ENCODE measurements around the gene TMPRSS4. TPM values are rescaled to one million over a fixed set of nuclear protein-coding genes. Genes with fewer than 3 reads are reported as not detected.

The TMPRSS4 gene
- total and polyA plus RNA-seq, 2 experiments from 2014 or later: 0.10 to 0.58 TPM

DNA sequence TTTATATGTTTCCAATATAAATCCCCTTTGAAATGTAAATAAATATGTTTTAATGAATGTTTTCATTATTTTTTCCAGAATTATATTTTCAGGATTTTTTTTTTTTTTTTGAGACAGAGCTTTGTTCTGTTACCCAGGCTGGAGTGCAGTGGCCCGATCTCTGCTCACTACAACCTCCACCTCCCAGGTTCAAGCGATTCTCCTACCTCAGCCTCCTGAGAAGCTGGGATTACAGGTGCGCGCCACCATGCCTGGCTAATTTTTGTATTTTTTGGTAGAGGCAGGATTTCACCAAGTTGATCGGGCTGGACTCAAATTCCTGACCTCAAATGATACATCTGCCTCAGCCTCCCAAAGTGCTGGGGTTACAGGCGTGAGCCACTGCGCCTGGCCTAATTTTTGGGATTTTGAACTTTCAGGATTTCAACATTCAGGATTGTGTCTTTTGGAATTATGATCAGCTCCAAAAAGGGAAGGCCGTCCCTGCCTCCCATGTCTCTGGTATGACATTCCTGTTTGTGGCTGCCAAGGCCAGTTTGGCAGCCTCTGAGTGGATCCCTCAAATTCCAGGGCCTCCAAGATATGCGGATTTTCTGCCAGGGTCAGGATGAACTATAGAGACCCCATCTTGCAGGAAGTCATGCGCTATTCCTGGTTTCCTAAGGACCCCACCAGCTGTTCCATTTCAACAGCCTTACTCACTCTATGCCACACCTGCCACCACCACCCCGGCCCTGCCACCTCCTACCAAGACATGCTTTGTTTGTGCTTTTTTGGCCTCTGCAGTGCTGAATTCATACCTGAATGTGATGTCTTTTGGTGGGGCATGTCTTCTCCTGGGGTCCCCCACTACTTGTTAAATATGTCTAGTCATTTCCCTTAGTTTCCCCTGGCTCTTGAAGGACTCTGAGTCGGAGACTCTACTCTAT lies 21.9 kb upstream of the TMPRSS4 start:
- Histone ChIP-seq H3K9me2 (ENCODE audit: insufficient read depth) (no peaks in the 10 kb centered on the region), H3K4me2 (no peak overlapping the region), H3K27me3 (ENCODE audit: insufficient read depth) (no peaks in the 10 kb centered on the region), H3K79me2 (replicated peaks; ENCODE audit: insufficient read depth) (no peaks in the 10 kb centered on the region), H2AFZ (no peak overlapping the region), H3K36me3 (ENCODE audit: insufficient read depth) (no peaks in the 10 kb centered on the region), H3F3A (replicated peaks; ENCODE audit: low read depth) (no peaks in the 10 kb centered on the region), H3K4me1 (ENCODE audit: insufficient read depth) (no peaks in the 10 kb centered on the region), H3K4me3 (no peak overlapping the region), H4K20me1 (replicated peaks; ENCODE audit: insufficient read depth) (no peaks in the 10 kb centered on the region), H3K27ac (ENCODE audit: low read depth) (no peak overlapping the region)
- Mint-ChIP-seq H3K27me3 (ENCODE audit: insufficient read depth, low read depth, poor library complexity) (peaks cover 16% of the 10 kb centered on the region), H3K4me3 (no peak overlapping the region), H3K27ac (no peak overlapping the region), H3K9me3 (no peaks in the 10 kb centered on the region; the same call in 2 of the 3 replicates), H3K36me3 (ENCODE audit: low read depth) (no peaks in the 10 kb centered on the region), H3K4me1 (peaks cover 5% of the 10 kb centered on the region; the same call in 2 of the 3 replicates)
- no peak for DNase-seq (ENCODE audit: low spot score)
- TF ChIP-seq, protein P1, sequence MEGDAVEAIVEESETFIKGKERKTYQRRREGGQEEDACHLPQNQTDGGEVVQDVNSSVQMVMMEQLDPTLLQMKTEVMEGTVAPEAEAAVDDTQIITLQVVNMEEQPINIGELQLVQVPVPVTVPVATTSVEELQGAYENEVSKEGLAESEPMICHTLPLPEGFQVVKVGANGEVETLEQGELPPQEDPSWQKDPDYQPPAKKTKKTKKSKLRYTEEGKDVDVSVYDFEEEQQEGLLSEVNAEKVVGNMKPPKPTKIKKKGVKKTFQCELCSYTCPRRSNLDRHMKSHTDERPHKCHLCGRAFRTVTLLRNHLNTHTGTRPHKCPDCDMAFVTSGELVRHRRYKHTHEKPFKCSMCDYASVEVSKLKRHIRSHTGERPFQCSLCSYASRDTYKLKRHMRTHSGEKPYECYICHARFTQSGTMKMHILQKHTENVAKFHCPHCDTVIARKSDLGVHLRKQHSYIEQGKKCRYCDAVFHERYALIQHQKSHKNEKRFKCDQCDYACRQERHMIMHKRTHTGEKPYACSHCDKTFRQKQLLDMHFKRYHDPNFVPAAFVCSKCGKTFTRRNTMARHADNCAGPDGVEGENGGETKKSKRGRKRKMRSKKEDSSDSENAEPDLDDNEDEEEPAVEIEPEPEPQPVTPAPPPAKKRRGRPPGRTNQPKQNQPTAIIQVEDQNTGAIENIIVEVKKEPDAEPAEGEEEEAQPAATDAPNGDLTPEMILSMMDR (conservative IDR thresholded peaks at IDR 0.05; ENCODE audit: low read depth in 2 of 2): no peak
- TF ChIP-seq EZH2 (IDR thresholded peaks at IDR 0.05; ENCODE audit: low read depth, unreplicated experiment) (no peak), ZNF114 (CRISPR knock-in tag; IDR thresholded peaks at IDR 0.05) (no peak), ZNF331 (CRISPR knock-in tag; IDR thresholded peaks at IDR 0.05; ENCODE audit: low read depth) (no peak), JUNB (IDR thresholded peaks at IDR 0.05; ENCODE audit: unreplicated experiment) (no peak), POLR2AphosphoS5 (IDR thresholded peaks at IDR 0.05; ENCODE audit: low read depth) (no peak), EZH2phosphoT487 (IDR thresholded peaks at IDR 0.05; ENCODE audit: unreplicated experiment) (no peak), NANOG (IDR thresholded peaks at IDR 0.05; ENCODE audit: borderline replicate concordance) (no peak)
- TF ChIP-seq, protein P2, sequence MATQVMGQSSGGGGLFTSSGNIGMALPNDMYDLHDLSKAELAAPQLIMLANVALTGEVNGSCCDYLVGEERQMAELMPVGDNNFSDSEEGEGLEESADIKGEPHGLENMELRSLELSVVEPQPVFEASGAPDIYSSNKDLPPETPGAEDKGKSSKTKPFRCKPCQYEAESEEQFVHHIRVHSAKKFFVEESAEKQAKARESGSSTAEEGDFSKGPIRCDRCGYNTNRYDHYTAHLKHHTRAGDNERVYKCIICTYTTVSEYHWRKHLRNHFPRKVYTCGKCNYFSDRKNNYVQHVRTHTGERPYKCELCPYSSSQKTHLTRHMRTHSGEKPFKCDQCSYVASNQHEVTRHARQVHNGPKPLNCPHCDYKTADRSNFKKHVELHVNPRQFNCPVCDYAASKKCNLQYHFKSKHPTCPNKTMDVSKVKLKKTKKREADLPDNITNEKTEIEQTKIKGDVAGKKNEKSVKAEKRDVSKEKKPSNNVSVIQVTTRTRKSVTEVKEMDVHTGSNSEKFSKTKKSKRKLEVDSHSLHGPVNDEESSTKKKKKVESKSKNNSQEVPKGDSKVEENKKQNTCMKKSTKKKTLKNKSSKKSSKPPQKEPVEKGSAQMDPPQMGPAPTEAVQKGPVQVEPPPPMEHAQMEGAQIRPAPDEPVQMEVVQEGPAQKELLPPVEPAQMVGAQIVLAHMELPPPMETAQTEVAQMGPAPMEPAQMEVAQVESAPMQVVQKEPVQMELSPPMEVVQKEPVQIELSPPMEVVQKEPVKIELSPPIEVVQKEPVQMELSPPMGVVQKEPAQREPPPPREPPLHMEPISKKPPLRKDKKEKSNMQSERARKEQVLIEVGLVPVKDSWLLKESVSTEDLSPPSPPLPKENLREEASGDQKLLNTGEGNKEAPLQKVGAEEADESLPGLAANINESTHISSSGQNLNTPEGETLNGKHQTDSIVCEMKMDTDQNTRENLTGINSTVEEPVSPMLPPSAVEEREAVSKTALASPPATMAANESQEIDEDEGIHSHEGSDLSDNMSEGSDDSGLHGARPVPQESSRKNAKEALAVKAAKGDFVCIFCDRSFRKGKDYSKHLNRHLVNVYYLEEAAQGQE (IDR thresholded peaks at IDR 0.05; ENCODE audit: unreplicated experiment): no peak
- ATAC-seq: no peak
